Stomach (tissue), 4 donors: ENCODE results near the gene CHPF2.

ENCODE experiments used
- POLR2A ChIP-seq, 4 donors: fragments of 450-650 bp; IDR thresholded peaks; one replicate each; pipeline ENCODE4 v1.6.1; 2016; ENCODE audit warnings: antibody characterized with exemption in 4 of 4, control low read depth in 2 of 4, mild to moderate bottlenecking in 1 of 4, moderate library complexity in 1 of 4
- TF ChIP-seq, protein P1 (sequence below), 7 experiments: fragments of 450-650 bp in 4 of 7; fragments of 200-600 bp in 3 of 7; sonication (generic) in 3 of 7; IDR thresholded peaks; one replicate each; pipeline ENCODE4 v1.5.1; 2016 to 2019; ENCODE audit warnings: antibody characterized with exemption in 7 of 7, control low read depth in 2 of 7, mild to moderate bottlenecking in 1 of 7

DNA sequence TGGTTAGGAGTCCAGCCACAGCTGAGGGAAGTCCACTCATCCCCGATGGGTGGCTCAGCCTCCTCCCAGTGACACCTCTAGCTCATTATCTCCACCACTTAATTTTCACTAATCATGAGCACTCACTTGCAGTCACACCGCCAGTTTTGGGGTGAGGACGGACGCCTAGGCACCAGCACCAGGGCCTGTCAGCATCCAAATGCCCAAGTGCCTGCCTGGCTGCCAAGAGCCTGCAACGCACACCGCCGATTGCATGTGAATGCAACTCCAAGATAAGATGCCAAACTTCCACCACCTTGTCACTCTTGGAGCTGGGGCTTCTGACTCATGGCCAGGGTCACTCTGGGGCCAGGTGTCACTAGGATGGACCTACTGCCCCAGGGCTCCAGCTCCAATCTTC is 40.6 kb downstream of the CHPF2 start:
- no peak for TF ChIP-seq POLR2A (IDR thresholded peaks at IDR 0.05)
- TF ChIP-seq, protein P1, sequence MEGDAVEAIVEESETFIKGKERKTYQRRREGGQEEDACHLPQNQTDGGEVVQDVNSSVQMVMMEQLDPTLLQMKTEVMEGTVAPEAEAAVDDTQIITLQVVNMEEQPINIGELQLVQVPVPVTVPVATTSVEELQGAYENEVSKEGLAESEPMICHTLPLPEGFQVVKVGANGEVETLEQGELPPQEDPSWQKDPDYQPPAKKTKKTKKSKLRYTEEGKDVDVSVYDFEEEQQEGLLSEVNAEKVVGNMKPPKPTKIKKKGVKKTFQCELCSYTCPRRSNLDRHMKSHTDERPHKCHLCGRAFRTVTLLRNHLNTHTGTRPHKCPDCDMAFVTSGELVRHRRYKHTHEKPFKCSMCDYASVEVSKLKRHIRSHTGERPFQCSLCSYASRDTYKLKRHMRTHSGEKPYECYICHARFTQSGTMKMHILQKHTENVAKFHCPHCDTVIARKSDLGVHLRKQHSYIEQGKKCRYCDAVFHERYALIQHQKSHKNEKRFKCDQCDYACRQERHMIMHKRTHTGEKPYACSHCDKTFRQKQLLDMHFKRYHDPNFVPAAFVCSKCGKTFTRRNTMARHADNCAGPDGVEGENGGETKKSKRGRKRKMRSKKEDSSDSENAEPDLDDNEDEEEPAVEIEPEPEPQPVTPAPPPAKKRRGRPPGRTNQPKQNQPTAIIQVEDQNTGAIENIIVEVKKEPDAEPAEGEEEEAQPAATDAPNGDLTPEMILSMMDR (IDR thresholded peaks at IDR 0.05) = no peak
